Stimulated activated CD8-positive, alpha-beta memory T cell treated with anti-CD3 and anti-CD28 coated beads, Interleukin-4, amount 100 ng/mL, for 24 hours (primary cell): ENCODE measurements around the gene GAD2.

ENCODE experiments used
- DNase-seq: peaks from one replicate; pipeline ENCODE4 v3.0.0-alpha.2; 2020; ENCODE audit warnings: low read depth

Gene GAD2

GRCh38 chr10:26222563-26222962 is 6.0 kb downstream of the GAD2 start:
- DNase-seq, result no peak

- no peak for DNase-seq
Measured at GRCh38 chr10:26225322-26225721, 8.7 kb downstream of the GAD2 start.

- no peak for DNase-seq
Measured at GRCh38 chr10:26227786-26228185, 11.2 kb downstream of the GAD2 start.

GRCh38 chr10:26232174-26232573 is 15.6 kb downstream of the GAD2 start:
- DNase-seq, result no peak

GRCh38 chr10:26235761-26236160 is 19.2 kb downstream of the GAD2 start:
- no peak for DNase-seq

GRCh38 chr10:26238378-26238777 is 21.8 kb downstream of the GAD2 start:
- no peak for DNase-seq

- no peak for DNase-seq
Measured at GRCh38 chr10:26242706-26243350, 26.3 kb downstream of the GAD2 start.

- DNase-seq, result no peak
Measured at GRCh38 chr10:26243351-26243720, 26.8 kb downstream of the GAD2 start.

- DNase-seq, result no peak
Measured at GRCh38 chr10:26249681-26250080, 33.1 kb downstream of the GAD2 start.

- DNase-seq, result no peak
Measured at GRCh38 chr10:26251925-26252324, 35.4 kb downstream of the GAD2 start.

- no peak for DNase-seq
Measured at GRCh38 chr10:26254616-26255015, 38.0 kb downstream of the GAD2 start.

GRCh38 chr10:26259341-26259740 is 42.8 kb downstream of the GAD2 start:
- no peak for DNase-seq

- DNase-seq, result no peak
Measured at GRCh38 chr10:26269754-26270153, 53.2 kb downstream of the GAD2 start.

- no peak for DNase-seq
Measured at GRCh38 chr10:26274391-26274790, 57.8 kb downstream of the GAD2 start.

GRCh38 chr10:26278295-26278694 is 61.7 kb downstream of the GAD2 start:
- DNase-seq, result no peak

- no peak for DNase-seq
Measured at GRCh38 chr10:26290236-26290635, 73.7 kb downstream of the GAD2 start.

- no peak for DNase-seq
Measured at GRCh38 chr10:26291721-26292480, 75.3 kb downstream of the GAD2 start.

GRCh38 chr10:26296360-26296759 is 79.8 kb downstream of the GAD2 start:
- no peak for DNase-seq

- no peak for DNase-seq
Measured at GRCh38 chr10:26300001-26300400, 83.4 kb downstream of the GAD2 start.

- DNase-seq, result no peak
Measured at GRCh38 chr10:26303366-26303765, 86.8 kb downstream of the GAD2 start.

GRCh38 chr10:26310361-26310760 is 93.8 kb downstream of the GAD2 start:
- DNase-seq, result no peak

- DNase-seq, result no peak
Measured at GRCh38 chr10:26311383-26311940, 94.9 kb downstream of the GAD2 start.

- no peak for DNase-seq
Measured at GRCh38 chr10:26314265-26315013, 97.9 kb downstream of the GAD2 start.
